CD4-positive, alpha-beta T cell treated with Interleukin-17A for 4 hours (primary cell): ENCODE measurements around the gene INTS4.
A peak's percentile ranks its signal among the peaks of the same experiment; 100 is the strongest.
"Not testable (repeated sequence)": the region's sequence is repeated elsewhere in the genome, so short reads cannot be mapped to it uniquely, and the experiment has no call there.

Source experiments
- DNase-seq: peaks from one replicate; pipeline ENCODE4 v3.0.0-alpha.2; 2020; ENCODE audit warnings: mixed read lengths

Gene INTS4

GRCh38 chr11:78022397-78023396 is 28.2 kb upstream of the INTS4 start, which contains the start of gene KCTD14:
Gene KCTD14 (minus strand): TSS chr11:78023276. CDS start chr11:78023249, 27 bp downstream.
- DNase-seq = no peak

- no peak for DNase-seq
These were observed 27.1 kb upstream of the INTS4 start for GRCh38 chr11:78021611-78022010.

GRCh38 chr11:78020246-78020645 is 25.8 kb upstream of the INTS4 start:
- DNase-seq = no peak

- DNase-seq = no peak
These were observed 25.3 kb upstream of the INTS4 start for GRCh38 chr11:78019808-78020207.

- DNase-seq = no peak
These were observed 21.4 kb upstream of the INTS4 start for GRCh38 chr11:78015878-78016277.

- not testable (repeated sequence) for DNase-seq
These were observed 20.6 kb upstream of the INTS4 start for GRCh38 chr11:78014937-78015520.

- no peak for DNase-seq
These were observed 16.8 kb upstream of the INTS4 start for GRCh38 chr11:78011301-78011700.

DNA sequence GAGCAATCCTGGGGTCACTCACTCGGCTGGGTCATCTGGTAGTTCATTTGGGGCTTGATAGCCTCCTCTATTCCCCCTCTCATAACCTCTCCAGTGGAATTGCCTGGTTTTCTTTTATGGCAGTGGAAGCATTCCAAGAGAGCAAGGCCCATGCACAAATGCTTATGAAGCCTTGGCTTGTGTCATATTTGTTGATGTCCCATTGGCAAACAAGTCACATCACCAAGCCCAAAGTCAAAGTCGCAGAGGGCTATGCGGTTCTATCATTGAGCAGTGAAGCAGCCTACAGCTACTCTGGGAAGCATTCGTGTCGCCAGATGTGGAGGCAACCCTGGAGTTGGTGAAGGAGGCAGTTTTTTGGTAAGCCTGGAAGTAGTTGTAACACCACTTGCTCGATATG is 16.3 kb upstream of the INTS4 start:
- DNase-seq = no peak

DNA sequence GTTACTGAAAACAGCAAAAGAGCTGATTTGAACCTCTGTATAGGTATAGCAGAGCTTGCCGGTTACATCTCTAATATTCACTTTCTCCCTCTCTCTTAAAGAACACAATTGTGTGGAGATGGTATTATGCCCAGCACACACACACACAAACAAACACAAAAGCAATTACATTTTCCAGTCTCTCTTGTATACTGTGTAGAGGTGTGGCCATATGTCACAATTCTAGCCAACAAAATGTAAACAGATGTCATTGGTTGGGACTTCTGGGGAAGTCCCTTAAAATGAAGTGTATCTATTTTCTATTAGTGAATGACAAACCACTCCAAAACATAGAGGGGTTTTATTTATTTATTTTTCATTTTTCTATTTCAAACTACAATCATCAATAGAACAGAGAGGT is 15.8 kb upstream of the INTS4 start:
- DNase-seq = no peak

GRCh38 chr11:78009062-78009461 is 14.6 kb upstream of the INTS4 start:
- DNase-seq = no peak

DNA sequence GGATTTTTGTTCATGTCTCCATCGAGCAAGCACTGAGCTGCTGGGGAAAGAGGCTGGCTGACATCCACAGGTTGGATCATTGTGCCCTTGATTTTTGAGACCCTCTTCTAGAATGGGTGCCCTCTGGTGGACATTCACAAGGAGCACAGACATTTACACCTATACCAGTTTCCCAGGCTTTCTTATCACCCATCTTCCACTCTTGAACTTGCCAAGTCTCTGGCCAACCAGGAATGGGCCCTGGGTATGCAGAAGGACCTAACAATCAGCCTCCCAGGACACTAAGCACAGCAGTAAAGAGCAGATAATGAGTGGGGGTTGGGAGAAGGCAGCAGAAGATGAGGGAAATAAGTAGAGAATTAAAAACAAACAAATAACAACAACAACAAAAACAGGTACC is 5.7 kb upstream of the INTS4 start:
- peak; percentile 41 for DNase-seq

- DNase-seq = no peak
These were observed 5.1 kb upstream of the INTS4 start for GRCh38 chr11:77999446-78000030.

DNA sequence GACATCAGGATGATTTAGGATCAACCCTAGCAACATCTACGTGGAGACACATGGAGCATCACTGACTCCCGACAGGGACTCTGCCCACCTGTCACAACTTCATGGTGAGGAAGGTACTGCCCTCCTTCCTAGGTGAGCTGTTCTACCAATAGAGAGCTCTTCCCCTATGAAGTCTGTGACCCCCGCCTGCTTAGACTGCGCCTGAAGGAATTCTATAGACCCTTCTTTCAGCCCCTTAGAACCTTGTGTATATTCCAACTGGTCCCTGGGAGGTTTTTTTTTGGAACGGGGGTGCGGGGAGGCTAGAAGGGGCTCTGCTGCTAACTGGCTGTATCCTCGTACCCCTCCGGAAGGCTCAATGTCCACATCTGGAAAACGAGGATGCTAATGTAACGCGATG is 566 bp downstream of the INTS4 start:
- DNase-seq = no peak

GRCh38 chr11:77990981-77991380 is 3.5 kb downstream of the INTS4 start:
- DNase-seq = no peak

- not testable (repeated sequence) for DNase-seq
These were observed 8.0 kb downstream of the INTS4 start for GRCh38 chr11:77986456-77986855.

- no peak for DNase-seq
These were observed 13.0 kb downstream of the INTS4 start for GRCh38 chr11:77981346-77981947.

DNA sequence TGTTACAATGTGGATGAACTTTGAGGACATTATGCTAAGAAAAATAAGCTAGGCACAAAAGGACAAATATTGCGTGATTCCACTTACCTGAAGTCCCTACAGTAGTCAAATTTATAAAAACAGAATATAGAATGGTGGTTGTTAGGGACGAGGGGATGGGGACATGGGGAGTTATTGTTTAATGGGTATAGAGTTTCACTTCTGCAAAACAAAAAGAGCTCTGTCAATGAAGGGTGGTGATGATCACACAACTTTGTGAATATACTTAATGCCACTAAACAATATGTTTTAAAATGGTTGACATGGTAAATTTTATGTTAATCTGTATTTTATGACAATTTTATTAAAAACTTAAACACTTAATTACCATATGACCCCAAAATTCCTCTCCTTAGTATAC is 26.1 kb downstream of the INTS4 start:
- no peak for DNase-seq

DNA sequence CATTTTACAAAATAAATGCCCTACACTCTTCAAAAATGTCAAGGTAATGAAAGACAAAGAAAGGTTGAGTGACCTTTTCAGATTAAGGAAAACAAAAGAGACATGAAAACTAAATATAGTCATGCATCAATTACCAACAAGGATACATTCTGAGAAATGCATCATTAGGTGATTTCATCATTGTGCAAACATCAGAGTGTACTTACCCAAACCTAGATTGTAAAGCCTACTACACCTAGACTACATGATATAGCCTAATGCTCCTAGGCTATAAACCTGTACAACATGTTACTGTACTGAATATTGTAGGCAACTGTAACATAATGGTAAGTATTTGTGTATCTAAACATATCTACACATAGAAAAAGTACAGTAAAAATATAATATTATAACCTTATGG is 26.7 kb downstream of the INTS4 start:
- no peak for DNase-seq

DNA sequence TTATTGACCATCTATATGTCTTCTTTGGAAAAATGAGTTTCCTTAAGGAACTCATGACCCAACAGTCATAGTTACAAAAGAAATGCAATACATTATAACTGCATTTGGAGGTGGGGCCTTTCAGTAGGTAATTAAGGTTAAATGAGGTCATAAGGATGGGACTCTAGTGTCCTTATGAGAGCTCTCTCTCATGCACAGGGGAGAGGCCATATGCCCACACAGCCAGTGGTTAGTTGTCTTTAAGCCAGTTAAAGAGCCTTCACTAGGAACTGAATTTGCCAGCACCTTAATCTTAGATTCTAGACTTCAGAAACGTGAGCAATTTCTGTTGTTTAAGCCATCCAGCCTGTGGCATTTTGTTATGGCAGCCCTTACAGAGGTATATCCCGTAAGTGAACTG is 27.3 kb downstream of the INTS4 start:
- DNase-seq = no peak

GRCh38 chr11:77966338-77966737 is 28.1 kb downstream of the INTS4 start:
- no peak for DNase-seq

DNA sequence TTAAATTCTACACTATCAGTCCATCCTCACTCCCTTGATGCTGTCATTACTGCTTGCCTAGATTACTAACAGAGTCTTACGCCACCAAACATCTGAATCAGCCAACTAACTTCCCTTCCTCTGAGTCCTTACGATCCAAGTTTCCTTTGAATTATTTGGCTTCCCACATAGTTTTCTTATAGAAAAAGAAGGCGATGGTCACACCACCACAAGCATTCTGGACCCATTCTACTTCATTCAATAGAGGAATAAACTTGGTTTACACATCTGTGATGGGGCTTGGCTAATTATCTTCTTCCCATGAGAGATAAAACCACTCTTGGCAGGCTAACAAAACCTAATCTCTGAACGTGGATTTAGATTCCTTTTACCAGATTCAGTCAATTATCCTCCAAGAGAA is 35.0 kb downstream of the INTS4 start:
- DNase-seq = no peak

- DNase-seq = not testable (repeated sequence)
These were observed 35.8 kb downstream of the INTS4 start for GRCh38 chr11:77958583-77959177.

GRCh38 chr11:77943296-77943695 is 51.2 kb downstream of the INTS4 start:
- DNase-seq = not testable (repeated sequence)
